HL-60 (cell line): Measurements from ENCODE around the gene MVP.

Experiments used
- DNase-seq, 2 experiments: peaks; one replicate each; pipeline ENCODE4 v3.0.0-alpha.2; 2010 to 2020; ENCODE audit warnings: low read depth in 1 of 2, low spot score in 1 of 2
- H3K27ac ChIP-seq: fragments of 250-450 bp; sonication (Bioruptor Pico); replicated peaks from 2 replicates; pipeline ENCODE4 v1.5.1; 2020; ENCODE audit warnings: mild to moderate bottlenecking, moderate library complexity
- H3K27me3 ChIP-seq: fragments of 250-450 bp; sonication (Bioruptor Pico); 2 replicates; pipeline ENCODE4 v1.5.1; 2021; ENCODE audit warnings: mild to moderate bottlenecking, moderate library complexity; ENCODE audit not compliant: insufficient read depth, poor library complexity, severe bottlenecking
- H3K4me3 ChIP-seq: replicated peaks from 2 replicates; pipeline ENCODE4 v1.5.1; 2011; ENCODE audit warnings: mild to moderate bottlenecking, control low read depth, low read length; ENCODE audit not compliant: insufficient read depth
- CTCF ChIP-seq: IDR thresholded peaks from one replicate; pipeline ENCODE4 v1.5.1; 2011; ENCODE audit warnings: low read length, control low read depth, inconsistent platforms; ENCODE audit not compliant: insufficient read depth
- GABPA ChIP-seq: IDR thresholded peaks from 2 replicates; pipeline ENCODE4 v1.6.1; 2012; ENCODE audit warnings: low read depth
- POLR2AphosphoS5 ChIP-seq: IDR thresholded peaks from 2 replicates; pipeline ENCODE4 v1.6.1; 2012; ENCODE audit warnings: low read depth
- REST ChIP-seq: IDR thresholded peaks from 2 replicates; pipeline ENCODE4 v1.6.1; 2012; ENCODE audit warnings: low read depth; ENCODE audit not compliant: insufficient replicate concordance
- SPI1 ChIP-seq: IDR thresholded peaks from 2 replicates; pipeline ENCODE4 v1.6.1; 2012; ENCODE audit warnings: low read depth, mild to moderate bottlenecking, borderline replicate concordance

Gene MVP

GRCh38 chr16:29862383-29862883, 42.2 kb downstream of the MVP start:
- Histone ChIP-seq H3K27me3 (no peaks in the 10 kb centered on the region), H3K4me3 (peak overlapping the region; percentile 81), H3K27ac (peak overlapping the region; percentile 100)
- peak in 1 of 2 experiments; percentile 10 for DNase-seq
- TF ChIP-seq GABPA: no peak
- no peak for TF ChIP-seq CTCF

GRCh38 chr16:29862884-29863668, 42.8 kb downstream of the MVP start, which contains the start of gene CDIPT:
CDIPT (minus strand) TSS chr16:29863226; CDS start chr16:29862857, 369 bp downstream.
- H3K4me3 ChIP-seq: peak within 1 kb of the TSS; percentile 81
- peak; percentile 97 for DNase-seq
- peak within 1 kb of the TSS; percentile 100 for H3K27ac ChIP-seq
- H3K27me3 ChIP-seq: no peaks in the 10 kb centered on the region
- TF ChIP-seq SPI1 (peak; percentile 43), CTCF (peak; percentile 67), POLR2AphosphoS5 (peak; percentile 36; the same call in 1 of the 2 replicates), REST (no peak), GABPA (peak; percentile 14; the same call in 1 of the 2 replicates)

GRCh38 chr16:29863669-29863984, 43.4 kb downstream of the MVP start:
- DNase-seq: no peak
- TF ChIP-seq SPI1 (no peak), CTCF (no peak)
- Histone ChIP-seq H3K4me3 (peak overlapping the region; percentile 13; the same call in 1 of the 2 replicates), H3K27ac (peak overlapping the region; percentile 100), H3K27me3 (no peaks in the 10 kb centered on the region)

GRCh38 chr16:29864205-29864604, 43.9 kb downstream of the MVP start:
- no peak overlapping the region for H3K27ac ChIP-seq
- no peak overlapping the region for H3K4me3 ChIP-seq
- H3K27me3 ChIP-seq: no peaks in the 10 kb centered on the region
- no peak for TF ChIP-seq GABPA
- no peak for TF ChIP-seq SPI1
- TF ChIP-seq CTCF: no peak
- no peak for TF ChIP-seq POLR2AphosphoS5
- no peak for TF ChIP-seq REST
- DNase-seq: no peak
